ENCODE measurements around the gene ADAT1.

The ADAT1 gene

GRCh38 chr16:75603241-75603640 lies 19.8 kb downstream of the ADAT1 start:
- H3K9me3 ChIP-seq (ENCODE audit: control insufficient read depth, low read length): no peaks in the 10 kb centered on the region
- no peak overlapping the region for H2AFZ ChIP-seq (ENCODE audit: low read depth, low read length)
- H2BK15ac ChIP-seq (ENCODE audit: low read depth, poor library complexity, severe bottlenecking): no peak overlapping the region
- peaks cover 20 to 79% of the 10 kb centered on the region in 2 experiments for H3K36me3 ChIP-seq (ENCODE audit: control insufficient read depth in 1 of 2, insufficient read depth in 2 of 2, low read depth in 1 of 2, low read length in 2 of 2)
- no peak overlapping the region for H3K4ac ChIP-seq (ENCODE audit: low read depth in 1 of 2, low read length in 2 of 2)
- H2BK120ac ChIP-seq (ENCODE audit: low read depth, low read length): no peak overlapping the region
- H2BK5ac ChIP-seq (ENCODE audit: low read depth, low read length, poor library complexity, severe bottlenecking): no peak overlapping the region
- no peak overlapping the region for H3K18ac ChIP-seq (ENCODE audit: low read depth in 1 of 2, low read length in 2 of 2)
- 97% methylated on average over 4 of the region's 4 CpGs for WGBS
- H3K4me1 ChIP-seq (ENCODE audit: control insufficient read depth, insufficient read depth, low read depth, low read length): no peaks in the 10 kb centered on the region
- no peak overlapping the region for H3K23ac ChIP-seq (ENCODE audit: low read length in 2 of 2)
- peaks cover 1% of the 10 kb centered on the region for H3K79me1 ChIP-seq (replicated peaks; ENCODE audit: low read length, poor library complexity, severe bottlenecking)
- H4K91ac ChIP-seq (ENCODE audit: low read length): no peak overlapping the region
- no peak overlapping the region for H2AK5ac ChIP-seq (ENCODE audit: low read length, severe bottlenecking)
- no peak overlapping the region for H3K27ac ChIP-seq (ENCODE audit: low read length, poor library complexity, severe bottlenecking)
- no peak overlapping the region for H3K4me2 ChIP-seq (ENCODE audit: low read length, poor library complexity, severe bottlenecking)
- DNase-seq: no peak
- H4K8ac ChIP-seq (ENCODE audit: low read length): no peak overlapping the region
- no peak overlapping the region for H3K4me3 ChIP-seq (ENCODE audit: insufficient read depth in 1 of 2, low read depth in 1 of 2, low read length in 2 of 2)
- H2BK12ac ChIP-seq (ENCODE audit: low read length in 2 of 2): no peak overlapping the region
- H3K9ac ChIP-seq (ENCODE audit: low read length): no peak overlapping the region
- no peak overlapping the region for H3K14ac ChIP-seq (ENCODE audit: low read length in 2 of 2)
- no peaks in the 10 kb centered on the region for H3K27me3 ChIP-seq (ENCODE audit: control insufficient read depth in 1 of 2, insufficient read depth in 1 of 2, low read length in 2 of 2)

GRCh38 chr16:75599452-75600277 lies 23.4 kb downstream of the ADAT1 start:
- no peak overlapping the region for H3K23ac ChIP-seq (ENCODE audit: low read length in 2 of 2)
- no peak overlapping the region for H3K4me3 ChIP-seq (ENCODE audit: insufficient read depth in 1 of 2, low read depth in 1 of 2, low read length in 2 of 2)
- H2BK15ac ChIP-seq (ENCODE audit: low read depth, poor library complexity, severe bottlenecking): no peak overlapping the region
- H2BK12ac ChIP-seq (ENCODE audit: low read length in 2 of 2): no peak overlapping the region
- no peak overlapping the region for H2BK120ac ChIP-seq (ENCODE audit: low read depth, low read length)
- no peak overlapping the region for H3K27ac ChIP-seq (ENCODE audit: low read length, poor library complexity, severe bottlenecking)
- no peak for DNase-seq
- no peak overlapping the region for H4K8ac ChIP-seq (ENCODE audit: low read length)
- peaks cover 33 to 65% of the 10 kb centered on the region in 2 experiments for H3K36me3 ChIP-seq (ENCODE audit: control insufficient read depth in 1 of 2, insufficient read depth in 2 of 2, low read depth in 1 of 2, low read length in 2 of 2)
- H2AFZ ChIP-seq (ENCODE audit: low read depth, low read length): no peak overlapping the region
- no peak overlapping the region for H3K18ac ChIP-seq (ENCODE audit: low read depth in 1 of 2, low read length in 2 of 2)
- H3K9me3 ChIP-seq (ENCODE audit: control insufficient read depth, low read length): peaks cover 11% of the 10 kb centered on the region
- H3K4me1 ChIP-seq (ENCODE audit: control insufficient read depth, insufficient read depth, low read depth, low read length): no peaks in the 10 kb centered on the region
- H4K91ac ChIP-seq (ENCODE audit: low read length): no peak overlapping the region
- H3K14ac ChIP-seq (ENCODE audit: low read length in 2 of 2): no peak overlapping the region
- H3K4me2 ChIP-seq (ENCODE audit: low read length, poor library complexity, severe bottlenecking): no peak overlapping the region
- no peak overlapping the region for H2AK5ac ChIP-seq (ENCODE audit: low read length, severe bottlenecking)
- peaks cover 3% of the 10 kb centered on the region for H3K79me1 ChIP-seq (replicated peaks; ENCODE audit: low read length, poor library complexity, severe bottlenecking)
- no peaks in the 10 kb centered on the region for H3K27me3 ChIP-seq (ENCODE audit: control insufficient read depth in 1 of 2, insufficient read depth in 1 of 2, low read length in 2 of 2)
- H2BK5ac ChIP-seq (ENCODE audit: low read depth, low read length, poor library complexity, severe bottlenecking): no peak overlapping the region
- H3K4ac ChIP-seq (ENCODE audit: low read depth in 1 of 2, low read length in 2 of 2): no peak overlapping the region
- WGBS: 95% methylated on average over 6 of the region's 6 CpGs
- no peak overlapping the region for H3K9ac ChIP-seq (ENCODE audit: low read length)

GRCh38 chr16:75593825-75594820 lies 29.0 kb downstream of the ADAT1 start:
- Histone ChIP-seq H2BK120ac (ENCODE audit: low read depth, low read length) (no peak overlapping the region), H3K27me3 (ENCODE audit: control insufficient read depth in 1 of 2, insufficient read depth in 1 of 2, low read length in 2 of 2) (no peaks in the 10 kb centered on the region), H2AK5ac (ENCODE audit: low read length, severe bottlenecking) (no peak overlapping the region), H2BK12ac (ENCODE audit: low read length in 2 of 2) (peak overlapping the region in 1 of 2 experiments; percentile 21), H4K8ac (ENCODE audit: low read length) (peak overlapping the region; percentile 19), H3K4ac (ENCODE audit: low read depth in 1 of 2, low read length in 2 of 2) (no peak overlapping the region), H3K4me3 (ENCODE audit: insufficient read depth in 1 of 2, low read depth in 1 of 2, low read length in 2 of 2) (no peak overlapping the region), H3K36me3 (ENCODE audit: control insufficient read depth in 1 of 2, insufficient read depth in 2 of 2, low read depth in 1 of 2, low read length in 2 of 2) (peaks cover 15 to 27% of the 10 kb centered on the region in 2 experiments), H3K4me2 (ENCODE audit: low read length, poor library complexity, severe bottlenecking) (no peak overlapping the region), H3K27ac (ENCODE audit: low read length, poor library complexity, severe bottlenecking) (no peak overlapping the region), H3K18ac (ENCODE audit: low read depth in 1 of 2, low read length in 2 of 2) (no peak overlapping the region), H3K23ac (ENCODE audit: low read length in 2 of 2) (no peak overlapping the region), H3K9ac (ENCODE audit: low read length) (no peak overlapping the region), H3K79me1 (replicated peaks; ENCODE audit: low read length, poor library complexity, severe bottlenecking) (peaks cover 5% of the 10 kb centered on the region), H3K9me3 (ENCODE audit: control insufficient read depth, low read length) (peaks cover 11% of the 10 kb centered on the region), H2BK15ac (ENCODE audit: low read depth, poor library complexity, severe bottlenecking) (no peak overlapping the region), H4K91ac (ENCODE audit: low read length) (no peak overlapping the region), H3K14ac (ENCODE audit: low read length in 2 of 2) (no peak overlapping the region), H2AFZ (ENCODE audit: low read depth, low read length) (no peak overlapping the region), H2BK5ac (ENCODE audit: low read depth, low read length, poor library complexity, severe bottlenecking) (no peak overlapping the region), H3K4me1 (ENCODE audit: control insufficient read depth, insufficient read depth, low read depth, low read length) (peaks cover 3% of the 10 kb centered on the region)
- DNase-seq: peak; percentile 40
- WGBS: 77% methylated on average over 13 of the region's 17 CpGs

GRCh38 chr16:75593308-75593707 lies 29.8 kb downstream of the ADAT1 start:
- Histone ChIP-seq H3K4me3 (ENCODE audit: insufficient read depth in 1 of 2, low read depth in 1 of 2, low read length in 2 of 2) (no peak overlapping the region), H2BK15ac (ENCODE audit: low read depth, poor library complexity, severe bottlenecking) (no peak overlapping the region), H3K14ac (ENCODE audit: low read length in 2 of 2) (no peak overlapping the region), H2AFZ (ENCODE audit: low read depth, low read length) (no peak overlapping the region), H2BK5ac (ENCODE audit: low read depth, low read length, poor library complexity, severe bottlenecking) (no peak overlapping the region), H3K36me3 (ENCODE audit: control insufficient read depth in 1 of 2, insufficient read depth in 2 of 2, low read depth in 1 of 2, low read length in 2 of 2) (peaks cover 15 to 31% of the 10 kb centered on the region in 2 experiments), H3K18ac (ENCODE audit: low read depth in 1 of 2, low read length in 2 of 2) (no peak overlapping the region), H3K9me3 (ENCODE audit: control insufficient read depth, low read length) (peaks cover 11% of the 10 kb centered on the region), H4K91ac (ENCODE audit: low read length) (no peak overlapping the region), H3K4me2 (ENCODE audit: low read length, poor library complexity, severe bottlenecking) (no peak overlapping the region), H4K8ac (ENCODE audit: low read length) (no peak overlapping the region), H3K23ac (ENCODE audit: low read length in 2 of 2) (no peak overlapping the region), H2BK12ac (ENCODE audit: low read length in 2 of 2) (no peak overlapping the region), H3K4ac (ENCODE audit: low read depth in 1 of 2, low read length in 2 of 2) (no peak overlapping the region), H3K79me1 (replicated peaks; ENCODE audit: low read length, poor library complexity, severe bottlenecking) (peaks cover 5% of the 10 kb centered on the region), H3K9ac (ENCODE audit: low read length) (no peak overlapping the region), H3K27ac (ENCODE audit: low read length, poor library complexity, severe bottlenecking) (no peak overlapping the region), H2BK120ac (ENCODE audit: low read depth, low read length) (no peak overlapping the region), H3K4me1 (ENCODE audit: control insufficient read depth, insufficient read depth, low read depth, low read length) (peaks cover 3% of the 10 kb centered on the region), H3K27me3 (ENCODE audit: control insufficient read depth in 1 of 2, insufficient read depth in 1 of 2, low read length in 2 of 2) (no peaks in the 10 kb centered on the region), H2AK5ac (ENCODE audit: low read length, severe bottlenecking) (no peak overlapping the region)
- 96% methylated on average over 6 of the region's 6 CpGs for WGBS
- DNase-seq: no peak
